ENCODE measurements around the gene SIGLEC15.
"Not testable (repeated sequence)": the region's sequence is repeated elsewhere in the genome, so short reads cannot be mapped to it uniquely, and the experiment has no call there.

Gene SIGLEC15

GRCh38 chr18:45825258-45826044 lies at the start of gene SIGLEC15:
Gene SIGLEC15 (plus strand): TSS chr18:45825675. CDS start chr18:45825729, 54 bp downstream.
- DNase-seq: no peak

GRCh38 chr18:45775743-45776142 lies 49.7 kb upstream of the SIGLEC15 start:
- no peak for DNase-seq

DNA sequence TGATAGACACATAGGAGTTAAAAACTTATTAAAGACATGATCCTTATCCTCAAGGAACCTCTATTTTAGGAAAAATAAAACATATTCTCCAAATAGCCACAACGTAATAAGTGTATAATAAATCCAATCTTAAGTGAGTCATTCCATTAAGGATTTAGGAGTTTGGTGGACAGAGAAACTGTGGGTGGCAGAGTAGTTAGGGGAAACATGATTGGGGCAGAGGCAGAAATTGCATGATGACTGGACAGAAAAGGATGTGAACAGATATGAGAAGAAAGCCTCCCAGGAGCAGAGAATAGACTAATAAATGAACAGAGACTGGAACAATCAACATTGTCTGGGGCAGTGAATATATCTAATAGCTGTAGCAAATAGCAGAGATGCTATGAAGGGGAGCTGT lies 48.1 kb upstream of the SIGLEC15 start:
- DNase-seq: no peak

- no peak for DNase-seq
Measured at GRCh38 chr18:45780568-45780967, 44.9 kb upstream of the SIGLEC15 start.

- DNase-seq: no peak
Measured at GRCh38 chr18:45782662-45783061, 42.8 kb upstream of the SIGLEC15 start.

- DNase-seq: no peak
Measured at GRCh38 chr18:45783097-45784075, 42.1 kb upstream of the SIGLEC15 start.

DNA sequence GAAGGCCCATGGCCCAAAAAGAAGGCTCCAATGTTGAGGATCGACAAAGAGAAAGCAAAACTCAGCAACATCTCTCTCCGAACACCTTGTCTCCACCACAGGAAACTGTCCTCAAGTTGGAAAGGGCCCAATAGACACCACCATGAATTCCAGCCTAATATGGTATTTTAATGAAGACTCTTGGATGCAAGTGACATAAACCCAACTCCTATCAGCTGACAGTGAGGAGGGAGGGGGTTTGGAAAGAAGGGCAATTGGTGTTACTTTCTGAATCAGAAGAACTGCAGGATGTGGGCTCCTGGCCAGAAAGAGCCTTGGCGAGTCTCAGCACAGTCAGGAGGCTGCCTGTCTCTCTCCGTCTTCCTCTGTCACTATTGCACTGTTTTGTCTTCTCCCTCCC lies 40.3 kb upstream of the SIGLEC15 start:
- DNase-seq: no peak

DNA sequence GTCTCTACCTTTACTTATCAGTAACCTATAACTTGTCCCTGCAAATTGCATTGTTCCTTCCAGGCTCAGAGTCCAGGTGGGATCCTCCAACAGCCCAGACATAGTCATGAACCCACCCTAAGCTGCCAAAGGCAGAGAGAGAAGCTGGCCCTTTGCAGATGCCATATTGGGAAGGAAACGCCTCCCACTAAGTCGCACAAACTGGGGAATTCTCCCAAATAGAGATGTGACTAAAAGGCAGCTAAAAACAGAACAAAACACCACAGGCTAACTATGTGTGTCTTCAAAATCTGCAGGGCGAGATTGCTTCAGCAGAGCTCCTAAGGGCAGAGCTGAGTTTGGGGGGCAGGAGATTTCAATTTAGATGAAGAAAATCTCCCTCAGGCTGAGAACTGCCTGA lies 38.5 kb upstream of the SIGLEC15 start:
- no peak for DNase-seq

GRCh38 chr18:45787346-45787745 lies 38.1 kb upstream of the SIGLEC15 start:
- DNase-seq: no peak

DNA sequence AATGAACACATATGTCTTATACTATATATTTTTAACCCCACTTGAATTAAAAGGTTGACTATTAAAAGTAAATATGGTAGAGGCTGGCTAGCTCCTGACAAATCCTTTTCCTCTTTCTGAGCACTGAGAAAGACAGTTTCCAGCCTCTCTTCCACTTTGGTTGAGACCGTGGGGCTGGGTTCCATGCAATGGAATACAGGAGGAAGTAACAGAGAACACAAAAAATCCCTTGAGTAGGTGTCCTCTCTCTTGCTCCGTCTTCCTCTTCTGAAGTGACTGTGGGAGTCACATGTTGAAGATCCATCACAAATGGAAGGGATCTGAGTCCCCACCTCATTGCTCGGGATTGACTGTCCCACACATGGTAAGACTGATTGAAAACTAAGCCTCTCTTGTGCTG lies 36.6 kb upstream of the SIGLEC15 start:
- DNase-seq: no peak

- DNase-seq: no peak
Measured at GRCh38 chr18:45792506-45793263, 32.8 kb upstream of the SIGLEC15 start.

DNA sequence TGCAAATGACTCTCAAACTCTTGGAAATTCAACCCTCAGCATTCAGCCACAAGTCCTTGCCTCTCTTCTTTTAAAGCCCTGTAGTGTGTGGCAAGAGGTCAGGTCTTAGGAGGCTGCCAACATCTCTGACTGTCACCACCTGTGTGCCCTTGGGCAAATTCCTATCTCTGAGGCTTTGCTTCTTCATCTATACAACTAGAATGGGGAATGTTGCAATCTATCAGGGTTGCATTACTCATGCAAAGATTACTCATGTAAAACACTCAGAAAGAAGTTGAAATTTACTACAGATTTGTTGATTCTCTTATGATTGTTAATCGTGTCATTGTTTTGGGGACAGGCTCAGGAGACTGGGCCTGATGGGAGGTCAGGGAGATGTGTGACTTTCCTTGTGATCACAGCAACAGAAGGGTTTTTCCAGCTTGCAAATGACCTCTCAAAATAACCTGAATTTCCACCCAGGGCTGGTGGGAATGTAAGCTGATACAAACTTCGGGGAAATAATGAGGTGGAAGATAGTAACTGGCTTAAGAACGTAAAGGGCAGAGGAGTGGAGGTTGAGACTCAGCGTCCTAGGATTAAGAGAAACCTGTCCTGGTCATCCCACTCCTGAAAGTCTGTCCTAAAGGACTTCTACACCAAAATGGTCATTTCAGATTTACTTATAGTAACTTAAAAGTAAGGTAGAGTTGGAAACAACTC lies 32.1 kb upstream of the SIGLEC15 start:
- no peak for DNase-seq

DNA sequence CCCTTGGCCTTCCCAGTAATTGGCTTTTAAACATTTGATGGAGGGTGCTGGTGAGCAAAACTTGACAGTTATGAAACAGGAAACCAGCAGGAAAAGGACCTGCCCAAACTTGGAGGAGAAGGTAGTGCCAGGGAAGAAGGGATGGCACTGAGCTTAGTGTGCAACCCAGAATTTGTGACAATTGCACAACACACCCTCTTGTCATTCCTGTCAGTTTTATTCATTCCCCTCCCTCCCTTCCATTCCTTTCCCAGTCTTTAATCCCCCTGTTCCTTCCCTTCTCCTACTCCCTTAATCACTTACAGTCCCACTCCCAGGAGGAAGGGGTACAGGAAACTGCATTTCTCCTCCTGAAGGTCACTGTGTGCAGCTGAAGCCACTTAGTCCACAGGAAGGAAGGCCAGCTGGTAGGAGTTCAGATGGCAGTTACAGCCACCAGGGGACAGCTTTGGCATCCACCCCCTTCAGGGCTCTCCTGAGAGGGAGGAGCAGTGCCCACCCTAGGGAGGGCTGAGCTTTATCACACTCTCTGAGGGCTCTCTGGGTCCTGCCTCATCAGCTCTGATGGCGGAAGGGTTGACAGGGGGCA lies 24.0 kb upstream of the SIGLEC15 start:
- DNase-seq: no peak

DNA sequence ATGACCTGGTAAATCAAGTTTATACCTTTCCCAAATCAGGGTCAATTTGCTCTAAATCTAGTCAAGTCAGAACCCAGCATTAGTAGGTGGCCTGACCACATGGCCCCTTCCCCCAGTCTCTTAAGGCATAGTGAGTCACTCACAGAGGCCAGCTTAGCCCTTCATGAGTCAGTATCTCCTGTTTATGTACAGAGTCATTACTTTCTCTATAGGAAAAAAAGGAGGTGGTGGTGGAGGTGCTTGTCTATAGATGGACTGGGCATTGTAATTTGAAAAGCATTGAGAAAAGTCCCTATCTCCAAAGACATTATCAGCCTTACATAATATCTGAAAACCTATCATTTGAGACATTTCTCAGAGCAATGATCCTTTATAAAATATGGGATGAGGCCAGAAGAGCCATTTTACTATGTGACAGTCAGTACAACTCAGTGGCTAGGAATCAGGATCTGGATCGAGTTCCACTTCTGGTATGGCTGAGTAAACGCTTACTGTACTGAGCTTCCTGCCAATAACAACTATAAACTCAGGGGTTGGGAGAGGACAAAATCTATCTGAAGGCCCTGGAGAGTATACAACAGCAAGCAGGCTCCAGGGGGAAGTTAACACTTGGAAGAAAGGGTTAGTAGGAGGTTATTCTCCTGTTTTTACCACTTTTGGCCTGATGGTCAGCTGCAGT lies 22.5 kb upstream of the SIGLEC15 start:
- DNase-seq: no peak

GRCh38 chr18:45805551-45805950 lies 19.9 kb upstream of the SIGLEC15 start:
- no peak for DNase-seq

- DNase-seq: no peak
Measured at GRCh38 chr18:45806226-45806625, 19.2 kb upstream of the SIGLEC15 start.

- not testable (repeated sequence) for DNase-seq
Measured at GRCh38 chr18:45807144-45807543, 18.3 kb upstream of the SIGLEC15 start.

DNA sequence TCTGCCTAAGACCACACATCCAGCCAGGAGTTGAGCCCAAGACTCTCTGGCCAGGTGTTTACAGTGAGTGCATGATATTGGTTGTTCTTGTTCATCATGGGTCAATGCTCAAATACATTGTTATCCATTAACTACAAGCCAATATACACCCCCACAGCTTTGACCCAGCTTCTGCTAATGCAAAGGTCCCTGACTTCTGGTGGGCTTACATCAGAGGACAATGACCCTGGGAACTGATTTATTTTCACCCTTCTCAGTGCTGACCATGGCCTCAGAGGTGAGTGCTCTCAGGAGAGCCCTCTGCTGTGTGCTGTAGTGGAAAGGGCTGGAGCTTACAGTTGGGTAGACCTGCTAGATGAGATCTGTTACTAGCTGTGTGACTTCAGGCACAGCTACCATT lies 10.7 kb upstream of the SIGLEC15 start:
- DNase-seq: not testable (repeated sequence)

- DNase-seq: no peak
Measured at GRCh38 chr18:45817543-45817942, 7.9 kb upstream of the SIGLEC15 start.

- not testable (repeated sequence) for DNase-seq
Measured at GRCh38 chr18:45818765-45819164, 6.7 kb upstream of the SIGLEC15 start.

DNA sequence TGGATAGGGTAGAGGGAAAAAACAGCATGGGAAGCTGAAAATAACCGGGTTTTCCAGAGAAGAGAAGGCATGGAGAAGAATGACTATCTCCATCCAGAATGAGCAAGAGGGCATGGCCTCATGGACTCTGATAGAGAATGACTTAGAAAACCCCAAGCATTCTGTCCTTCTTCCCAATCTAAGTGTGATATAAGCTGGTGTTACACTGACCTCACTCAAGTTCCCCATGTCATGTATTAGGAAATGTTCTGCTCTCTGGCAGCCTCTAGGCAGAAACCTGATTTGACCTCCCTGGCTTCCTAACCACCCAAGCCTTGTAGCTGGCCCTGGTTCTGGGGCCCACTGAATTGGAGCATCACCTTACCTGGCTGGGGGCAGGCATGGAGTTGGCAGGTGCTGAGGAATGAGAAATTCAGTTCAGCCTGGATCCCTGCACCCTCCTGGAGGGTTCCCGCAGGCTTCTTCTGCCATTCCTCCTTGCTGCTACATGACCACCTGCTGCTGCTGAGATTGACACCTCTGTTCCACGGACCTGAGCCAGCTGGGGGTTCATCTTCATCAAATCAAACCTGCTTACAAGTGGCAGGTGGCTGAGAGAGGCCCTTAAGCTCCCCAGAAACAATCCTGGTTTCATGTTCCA lies 5.2 kb upstream of the SIGLEC15 start:
- DNase-seq: no peak

All from activated CD4-positive, alpha-beta T cell treated with anti-CD3 and anti-CD28 coated beads for 1 hour (primary cell).